ENCODE results near the gene CFAP74. TPM values are rescaled to one million over a fixed set of nuclear protein-coding genes. Genes with fewer than 3 reads are reported as not detected.
"Not testable (repeated sequence)": the region's sequence is repeated elsewhere in the genome, so short reads cannot be mapped to it uniquely, and the experiment has no call there.

The CFAP74 gene
- total RNA-seq, 2 donors from 2014 or later, result 9.1 TPM; not detected in 1

DNA sequence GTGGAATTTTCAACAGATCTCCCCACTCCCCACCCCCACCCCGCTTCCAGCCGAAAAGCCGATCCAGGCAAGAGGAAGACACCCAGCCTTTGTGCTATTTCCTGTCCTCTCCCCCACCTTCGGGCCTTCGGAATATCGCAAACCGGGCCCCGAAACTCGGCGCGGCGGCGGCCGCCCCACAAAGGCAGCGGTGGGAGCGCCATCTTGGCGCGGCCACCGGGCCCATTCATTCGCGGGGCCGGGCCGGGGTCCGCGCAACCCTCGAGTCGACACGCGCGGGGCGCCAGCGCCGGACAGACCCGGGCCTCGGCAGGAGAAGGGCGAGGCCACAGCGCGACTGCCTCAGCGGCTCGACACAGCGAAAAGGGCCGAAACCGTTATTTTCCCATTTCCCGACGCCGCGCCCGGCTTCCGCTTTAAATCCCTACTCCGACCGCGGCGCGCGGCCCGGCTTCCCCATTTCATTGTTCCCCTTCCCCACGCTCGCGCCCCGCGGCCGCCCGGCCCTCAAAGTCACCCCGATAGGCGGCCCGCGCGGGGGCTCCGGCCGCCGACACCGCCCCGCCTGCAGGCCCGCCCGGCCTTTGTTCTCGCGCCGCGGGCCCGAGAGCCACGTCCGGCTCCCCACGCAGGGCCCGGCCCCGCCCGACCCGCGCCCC, 113.6 kb downstream of the CFAP74 start:
- no peak for DNase-seq (ENCODE audit: low spot score)

DNA sequence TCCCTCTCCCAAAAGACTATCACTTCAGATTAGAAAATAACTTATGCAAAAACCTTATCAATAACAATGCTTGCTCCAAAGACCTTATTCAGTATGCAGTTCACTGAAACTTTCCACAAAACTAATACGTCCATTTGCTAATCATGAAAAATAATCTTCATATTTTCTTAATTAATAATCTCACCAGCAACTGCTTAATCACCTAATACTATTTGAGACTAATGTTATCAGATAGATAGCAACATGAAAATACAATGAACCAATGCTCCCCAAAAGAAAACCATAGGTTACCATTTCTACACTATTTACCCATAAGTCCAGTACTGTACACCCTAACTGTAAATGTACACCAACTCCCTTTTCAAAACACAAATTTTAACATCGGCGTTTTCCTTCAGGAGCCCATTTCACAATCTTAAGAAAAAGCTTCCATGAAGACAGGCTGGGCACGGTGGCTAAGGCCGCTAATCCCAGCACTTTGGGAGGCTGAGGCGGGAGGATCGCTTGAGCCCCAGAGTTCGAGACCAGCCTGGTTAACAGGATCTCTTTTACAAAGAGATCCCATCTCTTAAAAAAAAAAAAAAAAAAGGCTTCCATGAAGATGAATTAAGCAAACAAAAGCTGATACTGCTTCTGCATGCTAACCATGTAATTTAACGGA, 114.4 kb downstream of the CFAP74 start:
- no peaks in the 10 kb centered on the region for H3K36me3 ChIP-seq
- H3K27ac ChIP-seq, result peak overlapping the region; percentile 95 to 96
- H3K4me1 ChIP-seq (replicated peaks), result peaks cover 17% of the 10 kb centered on the region
- WGBS, result 17% methylated on average over 9 of the region's 9 CpGs
- no peaks in the 10 kb centered on the region for H3K9me3 ChIP-seq
- TF ChIP-seq POLR2AphosphoS5 (IDR thresholded peaks at IDR 0.05) (no peak), CTCF (IDR thresholded peaks at IDR 0.05) (no peak), POLR2A (IDR thresholded peaks at IDR 0.05) (no peak)
- H3K27me3 ChIP-seq (replicated peaks; ENCODE audit: insufficient read depth), result no peaks in the 10 kb centered on the region
- DNase-seq (ENCODE audit: low spot score), result no peak
- intact Hi-C loops (cut with DNase I), result no loop called here
- H3K4me3 ChIP-seq, result peak overlapping the region; percentile 84 to 87

More for the DNA sequence above, 113.6 kb downstream of the CFAP74 start:
- Histone ChIP-seq H3K9me3 (no peaks in the 10 kb centered on the region), H3K27me3 (replicated peaks; ENCODE audit: insufficient read depth) (no peaks in the 10 kb centered on the region), H3K4me3 (peak overlapping the region; percentile 84 to 87), H3K27ac (peak overlapping the region; percentile 95 to 96), H3K4me1 (replicated peaks) (peaks cover 23% of the 10 kb centered on the region), H3K36me3 (no peaks in the 10 kb centered on the region)
- WGBS, result under 1% methylated on average over 83 of the region's 88 CpGs
- TF ChIP-seq CTCF (IDR thresholded peaks at IDR 0.05) (no peak), POLR2A (IDR thresholded peaks at IDR 0.05) (no peak), POLR2AphosphoS5 (IDR thresholded peaks at IDR 0.05) (no peak)
- intact Hi-C loops (cut with DNase I), result loop anchor here (5.0 kb wide), 2 partner anchors 33 to 113 kb away; partner anchors contain the start of gene NADK

DNA sequence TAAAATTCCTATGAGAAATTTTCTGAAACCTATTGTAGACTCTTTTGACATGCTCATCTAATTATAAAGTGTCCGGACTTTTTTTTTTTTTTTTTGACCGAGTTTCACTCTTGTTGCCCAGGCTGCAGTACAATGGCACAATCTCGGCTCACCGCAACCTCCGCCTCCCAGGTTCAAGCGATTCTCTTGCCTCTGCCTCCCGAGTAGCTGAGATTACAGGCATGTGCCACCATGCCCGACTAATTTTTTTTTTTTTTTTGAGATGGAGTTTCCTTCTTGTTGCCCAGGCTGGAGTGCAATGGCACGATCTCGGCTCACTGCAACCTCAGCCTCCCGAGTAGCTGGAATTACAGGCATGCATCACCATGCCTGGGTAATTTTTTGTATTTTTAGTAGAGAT, 119.7 kb downstream of the CFAP74 start:
- DNase-seq (ENCODE audit: low spot score); H3K27me3 ChIP-seq (replicated peaks; ENCODE audit: insufficient read depth); H3K4me3 ChIP-seq; H3K4me1 ChIP-seq (replicated peaks); H3K36me3 ChIP-seq; intact Hi-C loops (cut with DNase I); H3K27ac ChIP-seq; H3K9me3 ChIP-seq: not testable (repeated sequence)
- 77% methylated on average over 11 of the region's 11 CpGs for WGBS

- H3K4me1 ChIP-seq (replicated peaks), result no peaks in the 10 kb centered on the region
- H3K27ac ChIP-seq, result no peak overlapping the region
- intact Hi-C loops (cut with DNase I), result no loop called here
- H3K27me3 ChIP-seq (replicated peaks; ENCODE audit: insufficient read depth), result no peaks in the 10 kb centered on the region
- no peak for DNase-seq (ENCODE audit: low spot score)
- H3K36me3 ChIP-seq, result no peaks in the 10 kb centered on the region
- 45% methylated on average over 4 of the region's 4 CpGs for WGBS
- H3K4me3 ChIP-seq, result no peak overlapping the region
- no peaks in the 10 kb centered on the region for H3K9me3 ChIP-seq
- TF ChIP-seq POLR2AphosphoS5 (IDR thresholded peaks at IDR 0.05) (no peak), POLR2A (IDR thresholded peaks at IDR 0.05) (no peak), CTCF (IDR thresholded peaks at IDR 0.05) (no peak)
Measured at GRCh38 chr1:1883092-1883873, 120.3 kb downstream of the CFAP74 start.

GRCh38 chr1:1881727-1882126, 121.9 kb downstream of the CFAP74 start:
- Histone ChIP-seq H3K27ac (no peak overlapping the region), H3K27me3 (replicated peaks; ENCODE audit: insufficient read depth) (no peaks in the 10 kb centered on the region), H3K9me3 (no peaks in the 10 kb centered on the region), H3K4me1 (replicated peaks) (no peaks in the 10 kb centered on the region), H3K4me3 (no peak overlapping the region), H3K36me3 (no peaks in the 10 kb centered on the region)
- TF ChIP-seq POLR2AphosphoS5 (IDR thresholded peaks at IDR 0.05), result no peak
- no peak for TF ChIP-seq CTCF (IDR thresholded peaks at IDR 0.05)
- TF ChIP-seq POLR2A (IDR thresholded peaks at IDR 0.05), result no peak
- DNase-seq (ENCODE audit: low spot score), result no peak
- 89% methylated on average over 6 of the region's 6 CpGs for WGBS
- intact Hi-C loops (cut with DNase I), result no loop called here
